ENCODE measurements around the gene PLEKHG4.

Gene PLEKHG4

GRCh38 chr16:67281536-67282446 lies 2.5 kb downstream of the PLEKHG4 start:
- H3K79me2 ChIP-seq (ENCODE audit: control insufficient read depth, insufficient read depth, low read length, unreplicated experiment), result peaks cover 13% of the 10 kb centered on the region
- no peak overlapping the region for H3K27ac ChIP-seq (ENCODE audit: low read depth, low read length)
- peaks cover 13% of the 10 kb centered on the region; the same call in 1 of the 2 replicates for H3K36me3 ChIP-seq (ENCODE audit: insufficient read depth, low read length)
- H3K4me3 ChIP-seq (ENCODE audit: low read depth, low read length), result no peak overlapping the region
- peaks cover 26% of the 10 kb centered on the region for H3K4me1 ChIP-seq (ENCODE audit: control insufficient read depth, insufficient read depth, low read length, unreplicated experiment)
- no peak overlapping the region for H2AFZ ChIP-seq (ENCODE audit: low read length, unreplicated experiment)
- no peaks in the 10 kb centered on the region for H3K27me3 ChIP-seq (ENCODE audit: insufficient read depth, low read length)

- Histone ChIP-seq H3K4me3 (ENCODE audit: low read depth, low read length) (no peak overlapping the region), H3K27ac (ENCODE audit: low read depth, low read length) (no peak overlapping the region), H2AFZ (ENCODE audit: low read length, unreplicated experiment) (no peak overlapping the region), H3K79me2 (ENCODE audit: control insufficient read depth, insufficient read depth, low read length, unreplicated experiment) (peaks cover 13% of the 10 kb centered on the region), H3K4me1 (ENCODE audit: control insufficient read depth, insufficient read depth, low read length, unreplicated experiment) (peaks cover 22% of the 10 kb centered on the region), H3K36me3 (ENCODE audit: insufficient read depth, low read length) (peaks cover 13% of the 10 kb centered on the region; the same call in 1 of the 2 replicates), H3K27me3 (ENCODE audit: insufficient read depth, low read length) (no peaks in the 10 kb centered on the region)
Measured at GRCh38 chr16:67282447-67282805, 3.1 kb downstream of the PLEKHG4 start.

GRCh38 chr16:67283039-67283825 lies 3.9 kb downstream of the PLEKHG4 start:
- Histone ChIP-seq H3K79me2 (ENCODE audit: control insufficient read depth, insufficient read depth, low read length, unreplicated experiment) (peaks cover 13% of the 10 kb centered on the region), H3K27me3 (ENCODE audit: insufficient read depth, low read length) (no peaks in the 10 kb centered on the region), H3K4me1 (ENCODE audit: control insufficient read depth, insufficient read depth, low read length, unreplicated experiment) (peaks cover 14% of the 10 kb centered on the region), H3K4me3 (ENCODE audit: low read depth, low read length) (no peak overlapping the region), H3K36me3 (ENCODE audit: insufficient read depth, low read length) (peaks cover 13% of the 10 kb centered on the region; the same call in 1 of the 2 replicates), H2AFZ (ENCODE audit: low read length, unreplicated experiment) (no peak overlapping the region), H3K27ac (ENCODE audit: low read depth, low read length) (no peak overlapping the region)

- H3K36me3 ChIP-seq (ENCODE audit: insufficient read depth, low read length), result peaks cover 13% of the 10 kb centered on the region; the same call in 1 of the 2 replicates
- no peaks in the 10 kb centered on the region for H3K27me3 ChIP-seq (ENCODE audit: insufficient read depth, low read length)
Measured at GRCh38 chr16:67283826-67284555, 4.7 kb downstream of the PLEKHG4 start.

GRCh38 chr16:67284699-67285646 lies 5.6 kb downstream of the PLEKHG4 start:
- Histone ChIP-seq H3K79me2 (ENCODE audit: control insufficient read depth, insufficient read depth, low read length, unreplicated experiment) (peaks cover 7% of the 10 kb centered on the region), H3K4me3 (ENCODE audit: low read depth, low read length) (no peak overlapping the region), H3K36me3 (ENCODE audit: insufficient read depth, low read length) (peaks cover 13% of the 10 kb centered on the region; the same call in 1 of the 2 replicates), H3K27me3 (ENCODE audit: insufficient read depth, low read length) (no peaks in the 10 kb centered on the region), H2AFZ (ENCODE audit: low read length, unreplicated experiment) (no peak overlapping the region), H3K4me1 (ENCODE audit: control insufficient read depth, insufficient read depth, low read length, unreplicated experiment) (peaks cover 7% of the 10 kb centered on the region), H3K27ac (ENCODE audit: low read depth, low read length) (no peak overlapping the region)

More at GRCh38 chr16:67283826-67284555, 4.7 kb downstream of the PLEKHG4 start:
- Histone ChIP-seq H3K4me3 (ENCODE audit: low read depth, low read length) (no peak overlapping the region), H3K4me1 (ENCODE audit: control insufficient read depth, insufficient read depth, low read length, unreplicated experiment) (peaks cover 11% of the 10 kb centered on the region), H2AFZ (ENCODE audit: low read length, unreplicated experiment) (no peak overlapping the region), H3K79me2 (ENCODE audit: control insufficient read depth, insufficient read depth, low read length, unreplicated experiment) (peaks cover 13% of the 10 kb centered on the region), H3K27ac (ENCODE audit: low read depth, low read length) (no peak overlapping the region)

- peaks cover 13% of the 10 kb centered on the region; the same call in 1 of the 2 replicates for H3K36me3 ChIP-seq (ENCODE audit: insufficient read depth, low read length)
- no peaks in the 10 kb centered on the region for H3K27me3 ChIP-seq (ENCODE audit: insufficient read depth, low read length)
Measured at GRCh38 chr16:67286441-67287235, 7.3 kb downstream of the PLEKHG4 start.

GRCh38 chr16:67287960-67288359 lies 8.6 kb downstream of the PLEKHG4 start:
- Histone ChIP-seq H3K27me3 (ENCODE audit: insufficient read depth, low read length) (no peaks in the 10 kb centered on the region), H3K79me2 (ENCODE audit: control insufficient read depth, insufficient read depth, low read length, unreplicated experiment) (no peaks in the 10 kb centered on the region), H2AFZ (ENCODE audit: low read length, unreplicated experiment) (no peak overlapping the region), H3K36me3 (ENCODE audit: insufficient read depth, low read length) (peaks cover 6% of the 10 kb centered on the region; the same call in 1 of the 2 replicates), H3K4me3 (ENCODE audit: low read depth, low read length) (no peak overlapping the region), H3K27ac (ENCODE audit: low read depth, low read length) (no peak overlapping the region), H3K4me1 (ENCODE audit: control insufficient read depth, insufficient read depth, low read length, unreplicated experiment) (no peaks in the 10 kb centered on the region)

More at GRCh38 chr16:67286441-67287235, 7.3 kb downstream of the PLEKHG4 start:
- Histone ChIP-seq H3K4me1 (ENCODE audit: control insufficient read depth, insufficient read depth, low read length, unreplicated experiment) (no peaks in the 10 kb centered on the region), H3K27ac (ENCODE audit: low read depth, low read length) (no peak overlapping the region), H2AFZ (ENCODE audit: low read length, unreplicated experiment) (no peak overlapping the region), H3K4me3 (ENCODE audit: low read depth, low read length) (no peak overlapping the region), H3K79me2 (ENCODE audit: control insufficient read depth, insufficient read depth, low read length, unreplicated experiment) (no peaks in the 10 kb centered on the region)

- peaks cover 4% of the 10 kb centered on the region for H3K4me1 ChIP-seq (ENCODE audit: control insufficient read depth, insufficient read depth, low read length, unreplicated experiment)
- no peaks in the 10 kb centered on the region for H3K27me3 ChIP-seq (ENCODE audit: insufficient read depth, low read length)
- H3K36me3 ChIP-seq (ENCODE audit: insufficient read depth, low read length), result no peaks in the 10 kb centered on the region
- H2AFZ ChIP-seq (ENCODE audit: low read length, unreplicated experiment), result no peak overlapping the region
- no peaks in the 10 kb centered on the region for H3K79me2 ChIP-seq (ENCODE audit: control insufficient read depth, insufficient read depth, low read length, unreplicated experiment)
- no peak overlapping the region for H3K27ac ChIP-seq (ENCODE audit: low read depth, low read length)
- no peak overlapping the region for H3K4me3 ChIP-seq (ENCODE audit: low read depth, low read length)
Measured at GRCh38 chr16:67291461-67291860, 12.1 kb downstream of the PLEKHG4 start.

- Histone ChIP-seq H3K4me3 (ENCODE audit: low read depth, low read length) (no peak overlapping the region), H3K27ac (ENCODE audit: low read depth, low read length) (no peak overlapping the region), H3K4me1 (ENCODE audit: control insufficient read depth, insufficient read depth, low read length, unreplicated experiment) (peaks cover 6% of the 10 kb centered on the region), H3K36me3 (ENCODE audit: insufficient read depth, low read length) (no peaks in the 10 kb centered on the region), H2AFZ (ENCODE audit: low read length, unreplicated experiment) (no peak overlapping the region), H3K79me2 (ENCODE audit: control insufficient read depth, insufficient read depth, low read length, unreplicated experiment) (no peaks in the 10 kb centered on the region), H3K27me3 (ENCODE audit: insufficient read depth, low read length) (no peaks in the 10 kb centered on the region)
Measured at GRCh38 chr16:67294171-67294757, 14.9 kb downstream of the PLEKHG4 start.

Data from ACC112 (cell line).